ENCODE results near the gene HTATSF1. TPM values are rescaled to one million over a fixed set of nuclear protein-coding genes. Genes with fewer than 3 reads are reported as not detected.

HTATSF1 gene
- total RNA-seq, 1 donor from 2014 or later: 31.6 TPM

DNA sequence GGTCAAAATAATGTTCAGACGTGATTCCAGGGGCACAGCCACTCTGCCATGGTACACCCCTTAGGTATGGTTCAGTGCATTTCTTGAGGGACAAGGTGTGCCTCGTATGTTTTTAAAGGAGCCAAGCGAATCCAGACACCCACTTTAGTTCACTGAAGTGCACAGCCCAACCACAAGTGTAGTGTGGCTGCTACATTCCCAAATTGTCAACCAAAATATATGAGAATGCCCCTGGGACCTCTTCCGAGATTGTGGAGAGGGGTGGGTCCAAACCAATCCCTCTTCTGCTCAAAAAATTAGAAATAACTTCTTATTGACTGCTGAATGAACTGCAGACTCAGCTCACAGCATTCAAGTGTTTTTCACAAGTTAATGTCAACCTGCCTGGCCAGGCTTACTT, 17.0 kb upstream of the HTATSF1 start:
- H3K27ac Mint-ChIP-seq (ENCODE audit: unreplicated experiment): no peak overlapping the region
- no peaks in the 10 kb centered on the region for H3K27me3 Mint-ChIP-seq (ENCODE audit: unreplicated experiment)
- TF ChIP-seq, protein P1, sequence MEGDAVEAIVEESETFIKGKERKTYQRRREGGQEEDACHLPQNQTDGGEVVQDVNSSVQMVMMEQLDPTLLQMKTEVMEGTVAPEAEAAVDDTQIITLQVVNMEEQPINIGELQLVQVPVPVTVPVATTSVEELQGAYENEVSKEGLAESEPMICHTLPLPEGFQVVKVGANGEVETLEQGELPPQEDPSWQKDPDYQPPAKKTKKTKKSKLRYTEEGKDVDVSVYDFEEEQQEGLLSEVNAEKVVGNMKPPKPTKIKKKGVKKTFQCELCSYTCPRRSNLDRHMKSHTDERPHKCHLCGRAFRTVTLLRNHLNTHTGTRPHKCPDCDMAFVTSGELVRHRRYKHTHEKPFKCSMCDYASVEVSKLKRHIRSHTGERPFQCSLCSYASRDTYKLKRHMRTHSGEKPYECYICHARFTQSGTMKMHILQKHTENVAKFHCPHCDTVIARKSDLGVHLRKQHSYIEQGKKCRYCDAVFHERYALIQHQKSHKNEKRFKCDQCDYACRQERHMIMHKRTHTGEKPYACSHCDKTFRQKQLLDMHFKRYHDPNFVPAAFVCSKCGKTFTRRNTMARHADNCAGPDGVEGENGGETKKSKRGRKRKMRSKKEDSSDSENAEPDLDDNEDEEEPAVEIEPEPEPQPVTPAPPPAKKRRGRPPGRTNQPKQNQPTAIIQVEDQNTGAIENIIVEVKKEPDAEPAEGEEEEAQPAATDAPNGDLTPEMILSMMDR (IDR thresholded peaks at IDR 0.05; ENCODE audit: unreplicated experiment): no peak
- H3K9me3 Mint-ChIP-seq (ENCODE audit: unreplicated experiment): no peaks in the 10 kb centered on the region
- no peak overlapping the region for H3K4me3 Mint-ChIP-seq (ENCODE audit: unreplicated experiment)
- H3K36me3 Mint-ChIP-seq (ENCODE audit: low read depth, unreplicated experiment): no peaks in the 10 kb centered on the region
- no peaks in the 10 kb centered on the region for H3K4me1 Mint-ChIP-seq (ENCODE audit: unreplicated experiment)
- DNase-seq (ENCODE audit: low spot score): no peak

- H3K27ac Mint-ChIP-seq (ENCODE audit: unreplicated experiment): no peak within 1 kb of the TSS
- H3K4me1 Mint-ChIP-seq (ENCODE audit: unreplicated experiment): no peaks in the 10 kb centered on the region
- TF ChIP-seq, protein P1 (IDR thresholded peaks at IDR 0.05; ENCODE audit: unreplicated experiment): no peak
- H3K9me3 Mint-ChIP-seq (ENCODE audit: unreplicated experiment): no peaks in the 10 kb centered on the region
- DNase-seq (ENCODE audit: low spot score): no peak
- no peaks in the 10 kb centered on the region for H3K27me3 Mint-ChIP-seq (ENCODE audit: unreplicated experiment)
- H3K4me3 Mint-ChIP-seq (ENCODE audit: unreplicated experiment): no peak within 1 kb of the TSS
- no peaks in the 10 kb centered on the region for H3K36me3 Mint-ChIP-seq (ENCODE audit: low read depth, unreplicated experiment)
These were observed 9.7 kb upstream of the HTATSF1 start, which contains the start of gene BRS3 for GRCh38 chrX:136487647-136488046. Gene BRS3 (plus strand): TSS chrX:136487947. CDS start chrX:136488115, 168 bp downstream.

DNA sequence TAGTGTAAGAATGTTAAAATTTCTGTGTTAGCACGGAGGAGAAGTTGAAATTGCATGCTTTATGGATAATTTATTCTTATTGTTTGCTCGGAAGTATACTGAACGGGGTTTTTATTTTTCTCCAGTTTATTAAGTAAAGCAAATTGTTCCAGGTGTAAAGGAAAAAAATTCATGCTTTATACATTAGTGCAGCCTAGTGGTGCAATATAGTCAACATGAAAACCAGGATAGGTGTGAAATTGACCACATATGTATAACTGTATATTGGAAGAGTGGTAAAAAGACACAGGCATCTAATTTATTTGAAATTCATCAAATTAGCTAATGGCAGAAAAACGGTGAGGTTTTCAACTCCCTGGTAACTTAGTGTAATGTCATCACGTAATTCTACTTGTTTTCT, 8.7 kb upstream of the HTATSF1 start:
- no peaks in the 10 kb centered on the region for H3K27me3 Mint-ChIP-seq (ENCODE audit: unreplicated experiment)
- no peaks in the 10 kb centered on the region for H3K36me3 Mint-ChIP-seq (ENCODE audit: low read depth, unreplicated experiment)
- TF ChIP-seq, protein P1 (IDR thresholded peaks at IDR 0.05; ENCODE audit: unreplicated experiment): no peak
- no peak for DNase-seq (ENCODE audit: low spot score)
- H3K4me1 Mint-ChIP-seq (ENCODE audit: unreplicated experiment): no peaks in the 10 kb centered on the region
- H3K27ac Mint-ChIP-seq (ENCODE audit: unreplicated experiment): no peak overlapping the region
- no peaks in the 10 kb centered on the region for H3K9me3 Mint-ChIP-seq (ENCODE audit: unreplicated experiment)
- H3K4me3 Mint-ChIP-seq (ENCODE audit: unreplicated experiment): no peak overlapping the region

GRCh38 chrX:136491832-136492231, 5.6 kb upstream of the HTATSF1 start:
- Mint-ChIP-seq H3K27me3 (ENCODE audit: unreplicated experiment) (no peaks in the 10 kb centered on the region), H3K27ac (ENCODE audit: unreplicated experiment) (no peak overlapping the region), H3K4me3 (ENCODE audit: unreplicated experiment) (no peak overlapping the region), H3K9me3 (ENCODE audit: unreplicated experiment) (no peaks in the 10 kb centered on the region), H3K4me1 (ENCODE audit: unreplicated experiment) (no peaks in the 10 kb centered on the region), H3K36me3 (ENCODE audit: low read depth, unreplicated experiment) (no peaks in the 10 kb centered on the region)
- TF ChIP-seq, protein P1 (IDR thresholded peaks at IDR 0.05; ENCODE audit: unreplicated experiment): no peak
- DNase-seq (ENCODE audit: low spot score): no peak

GRCh38 chrX:136493011-136493410, 4.4 kb upstream of the HTATSF1 start:
- no peak overlapping the region for H3K27ac Mint-ChIP-seq (ENCODE audit: unreplicated experiment)

More at GRCh38 chrX:136493011-136493410, 4.4 kb upstream of the HTATSF1 start:
- H3K36me3 Mint-ChIP-seq (ENCODE audit: low read depth, unreplicated experiment): peaks cover 3% of the 10 kb centered on the region
- H3K4me3 Mint-ChIP-seq (ENCODE audit: unreplicated experiment): no peak overlapping the region
- TF ChIP-seq, protein P1 (IDR thresholded peaks at IDR 0.05; ENCODE audit: unreplicated experiment): no peak
- H3K27me3 Mint-ChIP-seq (ENCODE audit: unreplicated experiment): no peaks in the 10 kb centered on the region
- H3K4me1 Mint-ChIP-seq (ENCODE audit: unreplicated experiment): no peaks in the 10 kb centered on the region
- H3K9me3 Mint-ChIP-seq (ENCODE audit: unreplicated experiment): no peaks in the 10 kb centered on the region
- DNase-seq (ENCODE audit: low spot score): no peak

All from endothelial cell (in vitro differentiated cells).